C4-2B (cell line): Measurements from ENCODE around the gene OR6F1.

Source experiments
- ZFX ChIP-seq: fragments of 450-650 bp; IDR thresholded peaks from 2 replicates; pipeline ENCODE4 v1.6.1; 2017
- TF ChIP-seq, protein P1 (sequence below): fragments of 450-650 bp; conservative IDR thresholded peaks from 2 replicates; pipeline ENCODE4 v1.5.1; 2017; ENCODE audit warnings: mild to moderate bottlenecking

DNA sequence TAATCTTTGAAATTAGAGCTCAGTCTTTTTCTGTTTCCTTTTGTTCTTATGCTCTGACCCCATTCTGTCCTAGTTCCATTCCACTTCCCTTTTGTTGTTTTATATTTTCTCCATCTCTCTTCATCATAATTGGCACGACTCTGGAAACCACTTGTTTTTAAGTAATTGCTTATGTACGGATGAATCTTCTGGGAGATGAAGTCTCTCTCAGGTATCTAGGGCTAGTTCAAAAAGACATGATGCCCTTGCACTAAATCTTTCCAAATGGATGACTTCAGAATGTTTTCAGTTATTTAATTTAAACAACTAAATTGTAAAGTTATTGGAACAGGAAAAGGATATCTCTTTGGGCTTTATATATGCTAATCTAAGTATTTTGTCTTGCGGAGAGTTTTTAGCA lies at the start of gene OR6F1:
- TF ChIP-seq, protein P1, sequence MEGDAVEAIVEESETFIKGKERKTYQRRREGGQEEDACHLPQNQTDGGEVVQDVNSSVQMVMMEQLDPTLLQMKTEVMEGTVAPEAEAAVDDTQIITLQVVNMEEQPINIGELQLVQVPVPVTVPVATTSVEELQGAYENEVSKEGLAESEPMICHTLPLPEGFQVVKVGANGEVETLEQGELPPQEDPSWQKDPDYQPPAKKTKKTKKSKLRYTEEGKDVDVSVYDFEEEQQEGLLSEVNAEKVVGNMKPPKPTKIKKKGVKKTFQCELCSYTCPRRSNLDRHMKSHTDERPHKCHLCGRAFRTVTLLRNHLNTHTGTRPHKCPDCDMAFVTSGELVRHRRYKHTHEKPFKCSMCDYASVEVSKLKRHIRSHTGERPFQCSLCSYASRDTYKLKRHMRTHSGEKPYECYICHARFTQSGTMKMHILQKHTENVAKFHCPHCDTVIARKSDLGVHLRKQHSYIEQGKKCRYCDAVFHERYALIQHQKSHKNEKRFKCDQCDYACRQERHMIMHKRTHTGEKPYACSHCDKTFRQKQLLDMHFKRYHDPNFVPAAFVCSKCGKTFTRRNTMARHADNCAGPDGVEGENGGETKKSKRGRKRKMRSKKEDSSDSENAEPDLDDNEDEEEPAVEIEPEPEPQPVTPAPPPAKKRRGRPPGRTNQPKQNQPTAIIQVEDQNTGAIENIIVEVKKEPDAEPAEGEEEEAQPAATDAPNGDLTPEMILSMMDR, result no peak
- TF ChIP-seq ZFX, result no peak
